ENCODE results near the gene TNP1.

DNA sequence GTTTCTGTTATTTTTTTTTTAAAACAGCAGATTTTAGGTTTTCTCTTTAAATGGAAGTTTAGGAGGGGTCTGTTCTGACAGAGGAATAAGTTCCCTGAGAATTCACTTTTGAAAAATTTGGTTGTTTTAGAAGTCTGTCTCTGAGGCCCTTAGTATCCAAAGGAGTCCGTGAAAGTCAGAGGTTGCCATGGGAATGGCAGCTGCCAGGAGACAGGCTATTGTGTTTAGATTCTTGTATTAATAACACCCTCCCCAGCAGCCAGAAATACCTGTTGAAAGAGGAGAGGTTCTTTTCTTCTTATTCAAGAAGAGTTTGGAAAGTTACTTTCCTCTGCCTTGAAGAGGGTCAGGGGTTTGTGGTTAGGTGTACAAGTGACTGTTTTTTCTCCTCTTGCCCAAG is 29.5 kb downstream of the TNP1 start:
- TF ChIP-seq, protein P1, sequence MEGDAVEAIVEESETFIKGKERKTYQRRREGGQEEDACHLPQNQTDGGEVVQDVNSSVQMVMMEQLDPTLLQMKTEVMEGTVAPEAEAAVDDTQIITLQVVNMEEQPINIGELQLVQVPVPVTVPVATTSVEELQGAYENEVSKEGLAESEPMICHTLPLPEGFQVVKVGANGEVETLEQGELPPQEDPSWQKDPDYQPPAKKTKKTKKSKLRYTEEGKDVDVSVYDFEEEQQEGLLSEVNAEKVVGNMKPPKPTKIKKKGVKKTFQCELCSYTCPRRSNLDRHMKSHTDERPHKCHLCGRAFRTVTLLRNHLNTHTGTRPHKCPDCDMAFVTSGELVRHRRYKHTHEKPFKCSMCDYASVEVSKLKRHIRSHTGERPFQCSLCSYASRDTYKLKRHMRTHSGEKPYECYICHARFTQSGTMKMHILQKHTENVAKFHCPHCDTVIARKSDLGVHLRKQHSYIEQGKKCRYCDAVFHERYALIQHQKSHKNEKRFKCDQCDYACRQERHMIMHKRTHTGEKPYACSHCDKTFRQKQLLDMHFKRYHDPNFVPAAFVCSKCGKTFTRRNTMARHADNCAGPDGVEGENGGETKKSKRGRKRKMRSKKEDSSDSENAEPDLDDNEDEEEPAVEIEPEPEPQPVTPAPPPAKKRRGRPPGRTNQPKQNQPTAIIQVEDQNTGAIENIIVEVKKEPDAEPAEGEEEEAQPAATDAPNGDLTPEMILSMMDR (IDR thresholded peaks at IDR 0.05; ENCODE audit: low read depth, low read length, missing input control): no peak
- TF ChIP-seq RAD21 (IDR thresholded peaks at IDR 0.05): no peak
- TF ChIP-seq, protein P2, sequence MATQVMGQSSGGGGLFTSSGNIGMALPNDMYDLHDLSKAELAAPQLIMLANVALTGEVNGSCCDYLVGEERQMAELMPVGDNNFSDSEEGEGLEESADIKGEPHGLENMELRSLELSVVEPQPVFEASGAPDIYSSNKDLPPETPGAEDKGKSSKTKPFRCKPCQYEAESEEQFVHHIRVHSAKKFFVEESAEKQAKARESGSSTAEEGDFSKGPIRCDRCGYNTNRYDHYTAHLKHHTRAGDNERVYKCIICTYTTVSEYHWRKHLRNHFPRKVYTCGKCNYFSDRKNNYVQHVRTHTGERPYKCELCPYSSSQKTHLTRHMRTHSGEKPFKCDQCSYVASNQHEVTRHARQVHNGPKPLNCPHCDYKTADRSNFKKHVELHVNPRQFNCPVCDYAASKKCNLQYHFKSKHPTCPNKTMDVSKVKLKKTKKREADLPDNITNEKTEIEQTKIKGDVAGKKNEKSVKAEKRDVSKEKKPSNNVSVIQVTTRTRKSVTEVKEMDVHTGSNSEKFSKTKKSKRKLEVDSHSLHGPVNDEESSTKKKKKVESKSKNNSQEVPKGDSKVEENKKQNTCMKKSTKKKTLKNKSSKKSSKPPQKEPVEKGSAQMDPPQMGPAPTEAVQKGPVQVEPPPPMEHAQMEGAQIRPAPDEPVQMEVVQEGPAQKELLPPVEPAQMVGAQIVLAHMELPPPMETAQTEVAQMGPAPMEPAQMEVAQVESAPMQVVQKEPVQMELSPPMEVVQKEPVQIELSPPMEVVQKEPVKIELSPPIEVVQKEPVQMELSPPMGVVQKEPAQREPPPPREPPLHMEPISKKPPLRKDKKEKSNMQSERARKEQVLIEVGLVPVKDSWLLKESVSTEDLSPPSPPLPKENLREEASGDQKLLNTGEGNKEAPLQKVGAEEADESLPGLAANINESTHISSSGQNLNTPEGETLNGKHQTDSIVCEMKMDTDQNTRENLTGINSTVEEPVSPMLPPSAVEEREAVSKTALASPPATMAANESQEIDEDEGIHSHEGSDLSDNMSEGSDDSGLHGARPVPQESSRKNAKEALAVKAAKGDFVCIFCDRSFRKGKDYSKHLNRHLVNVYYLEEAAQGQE (IDR thresholded peaks at IDR 0.05): no peak
- no peak for TF ChIP-seq ZBTB33 (IDR thresholded peaks at IDR 0.05)
- no peak for TF ChIP-seq TAF1 (conservative IDR thresholded peaks at IDR 0.05)
